Dedifferentiated amniotic fluid mesenchymal stem cell (primary cell): ENCODE data around the gene LBHD2.

Experiments used
- DNase-seq: peaks from one replicate; pipeline ENCODE4 v3.0.0-alpha.2; 2016; ENCODE audit errors: extremely low spot score

Gene LBHD2

DNA sequence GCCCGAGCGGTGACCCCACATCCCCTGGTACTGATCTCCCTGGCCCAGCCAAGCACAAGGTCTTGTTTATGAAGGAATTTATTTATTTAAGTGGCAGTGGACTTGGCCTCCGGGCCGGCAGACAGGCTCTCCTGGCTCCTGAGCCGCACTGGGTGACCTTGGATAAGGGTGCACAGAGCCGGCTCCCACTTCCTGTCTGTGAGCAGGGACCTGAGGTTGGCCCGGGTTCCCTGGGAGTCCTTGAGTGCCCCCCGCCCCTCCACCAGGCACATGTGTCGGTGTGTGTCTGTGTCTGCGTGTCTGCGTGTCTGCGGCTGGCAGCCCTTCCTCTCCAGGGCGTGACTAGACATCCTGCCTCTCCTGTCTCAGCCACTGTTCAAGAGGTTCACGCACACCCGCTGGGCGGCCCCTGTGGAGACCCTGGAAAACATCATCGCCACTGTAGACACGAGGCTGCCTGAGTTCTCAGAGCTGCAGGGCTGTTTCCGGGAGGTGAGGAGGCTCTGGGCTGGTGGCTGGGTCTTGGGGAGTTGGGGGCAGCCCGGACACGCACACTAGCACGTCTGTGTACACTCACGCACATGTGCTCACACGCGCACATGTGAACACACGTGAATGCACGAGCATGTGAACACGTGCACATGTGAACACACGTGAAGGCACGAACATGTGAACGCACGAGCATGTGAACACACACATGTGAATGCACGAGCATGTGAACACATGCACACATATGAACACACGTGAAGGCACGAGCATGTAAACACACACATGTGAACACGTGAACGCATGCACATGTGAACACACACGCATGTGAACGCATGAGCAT is 48.6 kb downstream of the LBHD2 start:
- no peak for DNase-seq

- DNase-seq, result no peak
Measured at GRCh38 chr14:103133210-103134140, 49.5 kb downstream of the LBHD2 start.

DNA sequence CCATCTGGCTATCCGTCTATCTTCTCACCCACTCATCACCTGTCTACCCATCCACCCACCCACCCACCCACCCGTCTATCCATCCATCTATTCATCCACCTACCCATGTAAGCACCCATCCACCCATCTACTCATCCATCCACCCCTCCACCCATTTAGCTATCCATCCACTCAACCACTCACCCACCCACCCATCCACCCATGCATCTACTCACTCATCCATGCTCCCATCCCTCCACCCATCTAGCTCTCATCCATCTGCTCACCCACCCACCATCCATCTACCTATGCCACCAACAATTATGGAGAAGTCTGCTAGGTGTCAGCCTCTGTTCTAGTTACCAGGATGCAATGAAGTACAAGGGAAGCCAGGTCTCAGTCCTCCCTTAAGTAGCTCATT is 50.4 kb downstream of the LBHD2 start:
- DNase-seq, result no peak

- DNase-seq, result no peak
Measured at GRCh38 chr14:103134919-103135318, 50.9 kb downstream of the LBHD2 start.

DNA sequence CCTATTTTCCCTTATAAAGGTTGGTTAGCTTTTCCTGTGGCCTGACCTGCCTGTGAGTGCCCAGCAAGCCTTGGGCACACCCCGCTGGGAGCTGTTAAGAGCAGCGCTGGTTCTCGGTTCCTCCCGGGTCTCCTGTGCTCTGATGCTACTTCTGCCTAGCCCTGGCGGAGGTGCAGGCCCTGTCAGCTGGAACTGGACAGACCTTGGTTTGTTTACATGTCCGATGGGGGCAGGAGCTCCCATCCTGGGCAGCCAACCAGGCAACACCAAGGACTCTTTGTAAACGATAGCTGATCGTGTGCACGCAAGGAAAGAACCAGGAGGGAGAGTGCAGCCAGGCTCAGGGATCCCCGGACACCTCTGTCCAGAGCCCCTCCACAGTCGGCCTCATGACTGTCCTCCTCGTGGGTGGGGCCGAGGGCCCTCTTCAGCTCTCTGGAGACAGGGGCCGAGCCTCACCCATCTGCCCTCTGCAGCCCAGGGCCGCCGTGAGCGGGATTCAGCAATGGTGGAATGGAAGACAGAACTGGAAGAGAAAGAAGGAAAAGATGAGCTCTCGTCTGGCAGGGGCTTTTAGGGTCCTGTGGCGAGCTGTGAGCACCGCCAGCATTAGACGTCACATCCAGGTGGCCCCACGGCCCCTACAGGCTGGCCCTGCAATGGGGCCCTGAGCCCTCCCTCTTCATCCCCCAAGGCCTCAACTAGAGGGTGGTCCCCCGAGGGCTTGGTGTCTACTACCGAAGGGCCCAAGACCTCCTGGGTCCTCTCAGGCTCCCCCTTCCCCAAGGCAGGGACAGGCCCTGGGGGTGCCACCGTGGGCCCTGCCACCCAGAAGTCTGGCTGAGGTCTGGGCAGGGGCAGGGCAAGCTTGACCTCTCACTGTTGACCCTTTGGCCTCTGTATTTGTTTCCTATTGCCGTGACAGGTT is 51.6 kb downstream of the LBHD2 start:
- DNase-seq, result no peak

GRCh38 chr14:103136388-103137271 is 52.6 kb downstream of the LBHD2 start:
- DNase-seq, result peak; percentile 22

GRCh38 chr14:103137689-103138300 is 53.8 kb downstream of the LBHD2 start:
- DNase-seq, result no peak

DNA sequence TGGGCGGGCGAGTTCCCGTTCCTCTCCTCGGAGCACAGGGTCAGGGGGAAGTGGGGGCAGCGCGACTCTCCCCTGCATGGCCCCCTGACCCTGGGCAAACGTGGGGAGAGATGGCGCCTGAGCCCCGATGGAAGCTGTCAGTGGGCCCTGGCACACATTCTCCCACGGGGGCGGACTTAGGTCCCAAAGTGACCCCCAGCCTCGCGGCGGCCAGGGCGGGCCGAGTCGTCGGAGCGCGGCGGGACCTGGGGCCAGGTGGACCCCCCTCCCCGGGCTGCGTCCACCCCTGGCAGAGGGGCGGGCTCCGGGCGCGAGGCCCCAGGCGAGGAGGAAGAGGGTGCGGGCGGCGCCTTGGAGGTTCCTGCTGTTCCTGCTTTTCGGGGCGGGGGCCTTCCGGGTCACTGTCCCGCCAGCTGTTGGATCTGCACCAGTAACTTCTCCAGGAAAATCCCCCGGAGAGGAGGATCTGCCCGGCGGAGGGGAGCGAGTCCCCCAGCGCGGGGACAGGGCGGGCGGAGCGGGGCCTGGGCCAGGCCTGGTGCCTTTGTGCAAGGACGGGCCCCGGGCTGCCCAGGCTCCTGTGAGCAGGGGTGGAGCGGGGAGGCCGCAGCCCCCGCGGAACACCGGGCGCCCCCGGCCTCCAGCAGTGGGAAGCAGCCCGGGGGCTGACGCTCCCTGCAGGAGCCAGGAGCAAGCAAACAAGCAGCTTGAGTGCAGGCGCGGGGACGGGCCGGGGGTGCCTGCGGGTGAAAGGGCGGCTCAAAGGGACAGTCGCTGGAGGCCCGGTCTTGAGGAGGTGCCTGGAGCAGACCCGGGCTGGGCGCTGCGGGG is 54.5 kb downstream of the LBHD2 start:
- DNase-seq, result no peak

GRCh38 chr14:103139132-103140025 is 55.4 kb downstream of the LBHD2 start:
- no peak for DNase-seq
